GM21526 (cell line): ENCODE results near the gene TANGO2.

Experiments used
- ATAC-seq: cut with Tn5 transposase; IDR thresholded peaks from one replicate; pipeline ENCODE4 v1.9.1; 2021; ENCODE audit warnings: moderate library complexity; ENCODE audit not compliant: unreplicated experiment, low FRiP score

Gene TANGO2

GRCh38 chr22:19982991-19983578, 37.8 kb upstream of the TANGO2 start:
- ATAC-seq: no peak

GRCh38 chr22:19983741-19984140, 37.2 kb upstream of the TANGO2 start:
- no peak for ATAC-seq

- no peak for ATAC-seq
Measured at GRCh38 chr22:19984201-19984753, 36.6 kb upstream of the TANGO2 start.

- no peak for ATAC-seq
Measured at GRCh38 chr22:19984851-19985811, 35.8 kb upstream of the TANGO2 start.

GRCh38 chr22:19986011-19986409, 34.9 kb upstream of the TANGO2 start:
- ATAC-seq: no peak

GRCh38 chr22:19986410-19987341, 34.2 kb upstream of the TANGO2 start:
- ATAC-seq: no peak

GRCh38 chr22:19987394-19988306, 33.3 kb upstream of the TANGO2 start:
- ATAC-seq: no peak

- no peak for ATAC-seq
Measured at GRCh38 chr22:19988331-19988808, 32.5 kb upstream of the TANGO2 start.

- no peak for ATAC-seq
Measured at GRCh38 chr22:19988965-19989724, 31.8 kb upstream of the TANGO2 start.

- ATAC-seq: no peak
Measured at GRCh38 chr22:19989725-19990067, 31.2 kb upstream of the TANGO2 start.

GRCh38 chr22:19990188-19990587, 30.7 kb upstream of the TANGO2 start:
- ATAC-seq: no peak

- no peak for ATAC-seq
Measured at GRCh38 chr22:19990609-19991394, 30.1 kb upstream of the TANGO2 start.

- ATAC-seq: no peak
Measured at GRCh38 chr22:19991395-19991644, 29.6 kb upstream of the TANGO2 start.

- ATAC-seq: no peak
Measured at GRCh38 chr22:19991645-19992451, 29.1 kb upstream of the TANGO2 start.

GRCh38 chr22:19992481-19992911, 28.4 kb upstream of the TANGO2 start:
- no peak for ATAC-seq

GRCh38 chr22:19992921-19993355, 28.0 kb upstream of the TANGO2 start:
- no peak for ATAC-seq

GRCh38 chr22:19993926-19994325, 27.0 kb upstream of the TANGO2 start:
- ATAC-seq: no peak
